ENCODE results near the gene CETN2.
A peak's percentile ranks its signal among the peaks of the same experiment; 100 is the strongest.
"Not testable (repeated sequence)": the region's sequence is repeated elsewhere in the genome, so short reads cannot be mapped to it uniquely, and the experiment has no call there.

The CETN2 gene

DNA sequence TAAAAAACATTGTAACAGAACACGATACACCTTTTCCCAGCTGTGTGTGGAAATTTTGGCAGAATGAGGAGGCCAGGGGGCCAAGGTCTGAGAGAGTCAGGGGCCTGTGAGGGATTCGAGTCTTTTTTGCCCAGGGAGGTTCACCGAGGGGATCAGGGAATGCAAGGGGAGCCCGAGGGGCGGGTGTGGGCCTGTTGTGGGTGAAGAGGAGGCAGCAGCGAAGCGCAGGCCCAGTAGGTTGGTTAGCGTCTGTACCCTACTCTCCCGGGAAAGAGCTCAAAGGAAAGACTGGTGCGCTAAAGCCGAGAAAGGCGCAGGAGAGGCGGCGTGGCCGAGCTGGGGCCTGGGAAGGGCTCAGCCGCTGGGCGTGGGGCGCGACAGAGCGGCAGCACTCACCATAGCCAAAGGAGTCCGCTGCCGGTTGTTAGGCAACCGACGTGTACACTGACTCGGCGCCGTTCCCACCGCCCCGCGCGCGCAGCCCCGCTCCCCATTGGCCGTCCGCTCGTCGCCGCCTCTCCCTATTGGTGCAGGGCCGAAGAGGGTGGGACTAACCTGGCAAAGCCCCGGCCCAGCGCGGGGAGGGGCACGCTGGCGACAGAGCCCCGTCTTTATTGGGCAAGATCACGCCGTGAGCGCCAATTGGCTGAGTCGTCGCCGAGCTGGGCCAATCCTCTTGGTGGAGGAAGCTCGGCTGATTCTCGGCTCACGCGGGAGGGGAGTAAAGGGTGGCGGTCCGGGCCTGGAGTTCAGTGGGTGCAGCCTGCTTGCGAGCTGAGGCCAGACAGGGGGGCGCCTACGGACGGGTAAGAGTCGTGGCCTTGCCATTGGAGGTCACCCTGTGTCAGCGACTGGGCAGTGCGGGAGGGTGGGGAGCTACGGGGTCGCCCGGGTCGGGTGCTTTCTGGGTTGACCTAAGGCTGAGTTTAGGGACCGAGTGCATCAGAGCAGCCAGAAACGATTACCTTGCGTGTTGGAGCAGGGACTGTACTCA lies at the start of gene CETN2, which contains the start of gene NSDHL:
TSS of gene CETN2 (minus strand) at position 446 of the 994 bp plus-strand sequence. CDS start at position 399, 47 bp downstream.
TSS of gene NSDHL (plus strand) at position 752 of the 994 bp plus-strand sequence. CDS start 15,262 bp downstream, outside the sequence.
- DNase-seq (ENCODE audit: low read depth in 2 of 2, low spot score in 1 of 2), result peak; percentile 76 to 86

DNA sequence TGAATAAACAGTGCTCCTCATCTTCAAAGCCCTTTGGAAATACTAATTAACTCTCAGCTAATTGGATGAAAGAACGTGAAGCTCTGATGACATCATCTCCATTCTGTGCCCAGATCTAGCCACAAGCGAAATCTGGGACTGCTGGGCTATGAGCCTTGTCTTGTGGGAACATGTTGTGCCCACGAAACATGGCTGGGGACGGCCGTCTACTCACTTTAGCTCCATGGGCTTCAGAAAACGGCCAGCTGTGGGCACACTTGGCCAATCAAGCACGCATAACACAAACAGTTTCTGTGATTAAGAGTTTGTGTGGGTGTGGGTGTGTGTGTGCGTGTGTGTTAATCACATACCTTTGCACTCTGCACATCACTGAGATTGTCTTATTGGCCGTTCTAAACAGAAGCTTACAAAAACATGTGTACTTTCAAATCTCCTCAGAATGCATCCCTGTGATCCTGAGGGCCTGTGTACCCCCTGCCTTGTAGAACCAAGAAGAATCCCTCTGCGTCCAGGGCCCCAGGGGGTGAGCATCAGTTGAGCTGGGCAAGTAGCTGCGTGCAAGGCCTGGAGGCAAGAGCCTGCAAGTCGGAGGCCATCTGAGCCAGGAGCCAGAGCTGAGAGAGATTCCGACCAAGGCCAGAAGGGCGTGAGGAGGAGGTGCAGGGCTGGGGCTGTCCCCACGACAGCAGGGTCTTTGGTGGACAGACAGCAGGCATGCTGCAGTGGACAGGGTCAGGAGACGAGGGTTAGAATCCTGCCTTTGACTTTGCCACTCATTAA lies 48.6 kb upstream of the CETN2 start:
- no peak for DNase-seq (ENCODE audit: low read depth in 2 of 2, low spot score in 1 of 2)

DNA sequence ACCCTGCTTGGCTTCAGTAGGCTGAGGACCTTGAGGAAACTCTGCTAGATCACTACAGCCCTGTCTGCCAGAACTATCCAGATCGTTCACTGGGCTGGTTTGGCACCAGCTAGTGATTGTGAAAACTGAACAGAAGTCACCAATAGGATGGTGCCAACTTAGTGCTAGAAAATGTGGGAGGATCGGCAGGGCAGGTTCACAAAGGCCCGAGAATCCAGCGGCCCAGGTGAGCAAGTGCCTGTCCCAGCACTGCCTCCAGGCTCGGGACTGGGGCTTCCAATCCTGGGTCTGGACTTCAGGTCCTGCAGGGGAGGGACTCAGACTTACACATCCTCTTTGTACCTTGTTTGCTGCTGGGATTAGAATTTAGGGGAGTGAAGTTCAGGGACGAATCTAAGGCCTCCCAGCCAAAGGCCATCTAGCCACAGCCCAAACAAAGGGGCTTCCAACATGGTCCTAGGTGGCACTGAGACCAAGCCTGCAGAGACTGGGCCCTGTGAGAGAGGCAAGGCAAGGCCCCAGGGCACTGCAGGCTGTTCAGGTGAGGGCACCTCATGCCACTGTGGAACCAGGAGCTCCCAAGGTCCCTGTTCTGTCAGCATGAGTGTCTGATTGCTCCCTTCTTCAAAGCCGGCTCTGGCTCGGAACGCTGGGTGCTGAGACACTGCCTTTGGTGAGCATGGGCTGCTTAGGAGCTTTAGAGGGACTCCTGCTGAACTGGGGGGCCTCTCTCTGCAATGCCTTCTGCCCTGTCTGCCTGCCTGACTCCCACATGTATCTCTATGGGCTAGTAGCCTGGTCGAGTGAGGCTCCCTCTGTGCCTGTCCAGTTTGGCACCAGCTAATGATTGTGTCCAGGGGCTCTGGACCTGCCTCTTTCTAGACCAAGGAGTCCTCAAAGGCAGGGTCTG lies 46.6 kb upstream of the CETN2 start:
- DNase-seq (ENCODE audit: low read depth in 2 of 2, low spot score in 1 of 2), result no peak

DNA sequence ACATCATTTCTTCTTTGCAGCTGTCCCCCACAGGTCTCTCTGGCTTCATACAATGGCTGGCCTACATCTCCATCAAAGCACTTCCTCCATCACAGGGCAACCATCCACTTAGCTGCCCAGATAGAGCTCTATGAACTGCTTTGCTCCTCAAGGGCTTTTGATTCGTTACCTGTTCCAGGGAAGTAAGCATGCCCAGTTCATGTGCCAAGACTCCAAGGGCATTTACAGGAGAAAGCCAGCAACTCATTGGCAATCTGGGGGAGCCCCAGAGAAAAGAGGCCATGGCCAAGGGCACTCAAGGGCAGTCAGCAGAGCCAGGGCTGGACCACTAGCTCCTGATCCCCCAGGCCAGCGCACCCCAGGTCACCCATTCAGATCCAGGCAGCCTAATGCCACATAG lies 42.8 kb upstream of the CETN2 start:
- no peak for DNase-seq (ENCODE audit: low read depth in 2 of 2, low spot score in 1 of 2)

DNA sequence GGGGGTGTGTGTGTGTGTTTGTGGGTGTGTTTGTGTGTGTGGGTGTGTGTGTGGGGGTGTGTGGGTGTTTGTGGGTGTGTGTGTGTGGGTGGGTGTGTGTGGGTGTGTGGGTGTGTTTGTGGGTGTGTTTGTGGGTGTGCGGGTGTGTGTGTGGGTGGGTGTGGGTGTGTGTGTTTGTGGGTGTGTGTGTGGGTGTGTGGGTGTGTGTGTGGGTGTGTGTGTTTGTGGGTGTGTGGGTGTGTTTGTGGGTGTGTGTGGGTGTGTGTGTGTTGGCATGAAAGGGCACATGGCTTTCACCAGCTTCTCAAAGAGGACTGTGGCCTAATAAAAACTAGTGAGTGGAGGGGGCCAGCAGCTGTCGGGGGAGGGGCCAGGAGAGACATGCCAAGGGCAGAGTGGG lies 42.0 kb upstream of the CETN2 start:
- no peak for DNase-seq (ENCODE audit: low read depth in 2 of 2, low spot score in 1 of 2)

- DNase-seq (ENCODE audit: low read depth in 2 of 2, low spot score in 1 of 2), result no peak
These were observed 40.7 kb upstream of the CETN2 start for GRCh38 chrX:152871260-152871659.

DNA sequence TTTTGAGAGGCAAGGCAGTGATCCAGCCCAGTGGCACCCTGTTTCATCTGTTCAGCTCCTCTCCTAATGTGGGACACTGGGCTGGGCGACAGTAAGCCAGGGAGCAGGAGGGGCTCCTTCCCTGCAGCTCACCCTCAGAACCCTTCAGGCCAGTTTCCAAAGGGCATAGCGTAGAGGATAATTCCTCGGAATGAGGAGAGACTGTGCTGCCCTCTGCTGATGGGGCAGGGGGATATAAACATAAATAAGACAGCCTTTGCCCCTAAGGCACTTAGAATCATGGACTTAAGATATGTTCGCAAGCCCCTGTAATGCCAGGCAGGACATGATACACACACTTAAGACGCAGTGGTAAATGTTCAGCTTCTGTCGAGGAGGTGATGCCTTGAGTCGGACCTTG lies 39.4 kb upstream of the CETN2 start:
- no peak for DNase-seq (ENCODE audit: low read depth in 2 of 2, low spot score in 1 of 2)

DNA sequence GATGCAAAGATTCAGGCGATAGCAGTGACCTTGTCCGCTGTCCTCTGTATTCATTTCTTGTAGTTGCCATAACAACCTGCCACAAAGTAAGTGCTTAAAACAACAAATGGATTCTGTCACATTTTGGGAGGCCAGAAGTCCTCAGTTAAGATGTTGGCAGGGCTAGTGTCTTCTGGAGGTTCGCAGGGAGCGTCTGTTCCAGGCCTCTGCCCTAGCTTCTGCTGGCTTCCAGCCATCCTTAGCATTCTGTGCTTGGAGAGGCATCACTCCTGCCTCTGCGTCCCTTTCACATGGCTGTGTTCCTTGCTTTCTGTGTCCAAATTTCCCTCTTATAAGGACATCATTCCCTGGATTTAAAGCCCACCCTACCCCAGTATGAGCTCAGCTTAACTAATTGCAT lies 35.8 kb upstream of the CETN2 start:
- DNase-seq (ENCODE audit: low read depth in 2 of 2, low spot score in 1 of 2), result no peak

DNA sequence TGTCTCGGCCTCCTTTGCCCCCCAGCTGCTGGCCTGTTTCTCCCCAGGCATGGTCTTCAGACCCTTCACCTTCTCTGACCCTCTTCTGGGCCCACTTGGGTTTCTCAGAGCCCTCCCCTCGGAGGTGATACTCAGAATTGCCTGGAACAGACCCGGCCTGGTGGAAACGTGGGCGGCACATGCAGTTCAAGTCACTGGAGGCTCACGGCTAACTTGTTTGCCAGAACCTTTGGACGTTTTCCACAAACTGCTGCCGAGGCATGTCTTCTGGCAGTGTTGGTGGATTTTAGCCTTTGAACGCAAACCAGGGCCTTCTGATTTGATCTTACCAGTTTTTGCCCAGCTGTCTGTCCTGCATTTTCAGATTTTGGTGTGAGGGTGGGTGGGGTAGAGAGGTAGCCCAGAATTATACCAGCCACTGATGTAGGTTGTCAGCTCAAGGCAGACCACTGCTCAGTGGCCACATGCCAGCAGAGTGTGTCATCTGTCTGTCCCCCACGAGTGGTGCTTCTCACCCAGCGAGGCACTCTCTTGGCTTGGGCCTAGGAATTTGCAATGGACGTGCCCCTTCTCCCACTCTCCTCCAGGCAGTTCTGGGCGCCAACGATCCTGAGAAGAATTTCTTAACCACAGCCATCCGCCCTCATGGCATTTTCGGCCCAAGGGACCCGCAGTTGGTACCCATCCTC lies 34.8 kb upstream of the CETN2 start:
- DNase-seq (ENCODE audit: low read depth in 2 of 2, low spot score in 1 of 2), result no peak

DNA sequence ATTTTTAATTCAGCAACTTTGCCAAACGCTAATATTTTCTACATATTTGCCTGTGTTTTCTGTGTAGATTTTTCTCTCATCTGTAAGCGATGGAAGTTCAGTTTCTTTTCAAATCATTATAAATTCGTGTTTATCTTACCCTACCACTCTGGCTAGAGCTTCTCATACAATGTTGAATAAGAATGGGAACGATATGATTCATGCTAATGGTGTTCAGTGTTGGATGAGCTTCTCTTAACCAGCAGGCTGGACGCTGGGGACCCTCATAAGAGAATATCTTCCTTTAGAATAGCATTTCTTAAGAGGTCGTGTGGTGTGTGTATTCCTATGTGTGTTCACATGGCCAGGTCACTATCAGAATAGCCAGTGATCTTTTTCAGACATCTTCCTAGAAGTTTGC lies 31.3 kb upstream of the CETN2 start:
- no peak for DNase-seq (ENCODE audit: low read depth in 2 of 2, low spot score in 1 of 2)

DNA sequence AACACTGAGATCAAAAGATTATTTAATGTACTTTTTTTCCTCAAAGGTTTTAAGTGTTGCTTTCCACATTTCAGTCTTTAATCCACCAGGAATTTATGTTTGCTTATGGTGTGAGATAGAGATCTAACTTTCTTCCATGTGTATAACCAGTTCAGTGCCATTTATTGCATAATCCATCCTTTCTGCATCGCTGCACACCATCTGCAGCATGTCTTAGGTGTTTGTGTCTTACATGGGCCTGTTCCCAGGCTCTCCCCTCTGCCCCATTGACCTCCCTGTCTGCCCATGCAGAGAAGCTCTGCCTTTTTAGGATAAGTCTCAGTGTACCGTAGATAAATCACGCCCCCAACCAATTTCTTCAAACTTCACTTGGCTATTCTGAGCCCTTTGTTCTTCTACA lies 30.6 kb upstream of the CETN2 start:
- no peak for DNase-seq (ENCODE audit: low read depth in 2 of 2, low spot score in 1 of 2)

- DNase-seq (ENCODE audit: low read depth in 2 of 2, low spot score in 1 of 2), result no peak
These were observed 23.4 kb upstream of the CETN2 start for GRCh38 chrX:152853986-152854385.

GRCh38 chrX:152850465-152850864 lies 19.9 kb upstream of the CETN2 start:
- no peak for DNase-seq (ENCODE audit: low read depth in 2 of 2, low spot score in 1 of 2)

- no peak for DNase-seq (ENCODE audit: low read depth in 2 of 2, low spot score in 1 of 2)
These were observed 16.7 kb upstream of the CETN2 start for GRCh38 chrX:152847281-152847680.

GRCh38 chrX:152845618-152846240 lies 15.2 kb upstream of the CETN2 start:
- DNase-seq (ENCODE audit: low read depth in 2 of 2, low spot score in 1 of 2), result no peak

DNA sequence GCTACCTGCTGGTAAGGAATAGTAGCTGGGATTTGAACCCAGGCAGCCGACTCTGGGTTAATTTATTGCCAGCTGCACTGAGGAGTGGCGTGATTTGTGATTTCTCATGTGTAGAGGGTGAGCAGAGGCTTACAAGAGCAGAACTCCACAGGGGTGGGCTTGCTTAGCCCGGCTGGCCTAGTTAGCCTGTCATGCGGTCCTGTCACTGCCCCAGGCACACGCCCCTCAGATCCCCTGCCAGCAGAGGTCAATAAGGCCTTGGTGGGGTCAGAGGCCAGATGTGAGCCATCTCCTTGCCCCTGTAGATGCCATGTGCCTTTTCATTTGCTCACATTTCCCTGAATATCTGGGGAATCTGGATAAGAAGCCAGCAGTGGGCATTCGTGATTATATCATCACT lies 13.7 kb upstream of the CETN2 start:
- DNase-seq (ENCODE audit: low read depth in 2 of 2, low spot score in 1 of 2), result no peak

DNA sequence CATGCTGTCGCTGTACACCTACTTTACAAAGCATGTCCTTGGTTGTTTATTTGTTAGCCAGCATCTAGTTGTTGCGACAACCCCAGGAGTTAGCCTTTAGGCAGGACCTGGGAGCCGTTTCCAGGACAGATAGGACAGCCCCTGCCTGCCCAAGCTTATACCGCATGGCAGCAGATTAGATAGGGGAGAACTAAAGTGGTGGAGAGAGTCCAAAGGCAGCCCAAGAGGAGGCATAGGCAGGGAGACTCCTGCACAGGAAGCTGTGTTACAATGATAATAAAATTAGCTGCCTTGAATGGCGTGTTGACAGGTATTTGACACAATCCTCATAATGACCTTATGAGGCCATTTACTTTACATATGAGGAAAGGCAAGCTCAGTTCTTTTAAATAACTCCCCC lies 13.3 kb upstream of the CETN2 start:
- no peak for DNase-seq (ENCODE audit: low read depth in 2 of 2, low spot score in 1 of 2)

DNA sequence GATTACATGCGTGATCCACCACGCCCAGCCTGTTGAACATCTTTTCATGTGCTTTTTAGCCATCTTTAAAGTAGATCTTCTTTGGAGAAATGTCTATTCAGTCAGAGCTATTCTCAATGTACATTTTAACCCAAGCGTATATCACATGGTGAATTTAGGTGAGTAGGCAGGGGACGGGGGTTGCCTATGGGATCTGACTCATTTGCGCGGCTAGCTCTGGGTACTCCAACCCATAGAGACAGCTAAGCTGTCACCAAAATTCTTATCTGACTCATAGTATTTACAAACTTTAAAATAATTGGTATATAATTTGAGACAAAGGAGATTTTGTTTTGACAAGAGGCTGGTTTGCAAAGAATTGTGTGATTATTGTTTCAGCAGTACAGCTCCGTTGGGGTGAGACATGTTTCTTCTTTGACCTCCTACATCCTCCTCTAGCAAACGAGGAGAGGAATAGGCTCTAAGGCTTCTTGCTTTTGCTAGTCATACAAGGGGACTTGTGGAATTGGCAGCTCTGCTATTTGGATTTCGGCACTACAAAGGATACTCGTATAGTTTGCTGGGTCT lies 12.3 kb upstream of the CETN2 start:
- no peak for DNase-seq (ENCODE audit: low read depth in 2 of 2, low spot score in 1 of 2)

DNA sequence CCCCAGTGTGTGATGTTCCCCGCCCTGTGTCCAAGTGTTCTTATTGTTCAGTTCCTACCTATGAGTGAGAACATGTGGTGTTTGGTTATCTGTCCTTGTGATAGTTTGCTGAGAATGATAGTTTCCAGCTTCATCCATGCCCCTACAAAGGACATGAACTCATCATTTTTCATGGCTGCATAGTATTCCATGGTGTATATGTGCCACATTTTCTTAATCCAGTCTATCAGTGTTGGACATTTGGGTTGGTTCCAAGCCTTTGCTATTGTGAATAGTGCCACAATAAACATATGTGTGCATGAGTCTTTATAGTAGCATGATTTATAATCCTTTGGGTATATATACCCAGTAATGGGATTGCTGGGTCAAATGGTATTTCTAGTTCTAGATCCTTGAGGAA lies 4.9 kb upstream of the CETN2 start:
- DNase-seq (ENCODE audit: low read depth in 2 of 2, low spot score in 1 of 2), result not testable (repeated sequence)

- no peak for DNase-seq (ENCODE audit: low read depth in 2 of 2, low spot score in 1 of 2)
These were observed 2.8 kb upstream of the CETN2 start for GRCh38 chrX:152833378-152833777.

Data from stimulated activated CD8-positive, alpha-beta memory T cell treated with anti-CD3 and anti-CD28 coated beads, Interleukin-4, amount 100 ng/mL, for 4 hours (primary cell).